Neural progenitor cell (in vitro differentiated cells): ENCODE results near the gene RBFOX2. TPM values are rescaled to one million over a fixed set of nuclear protein-coding genes. Genes with fewer than 3 reads are reported as not detected.

Experiments
- DNase-seq: peaks from one replicate; pipeline ENCODE4 v3.0.0-alpha.2; 2016; ENCODE audit warnings: low spot score
- H2AFZ ChIP-seq: fragments of 200-600 bp; sonication (generic); replicated peaks from 2 replicates; pipeline ENCODE4 v1.6.1; 2016; ENCODE audit warnings: antibody characterized with exemption
- H3F3A ChIP-seq: fragments of 200-600 bp; sonication (generic); 2 replicates; pipeline ENCODE4 v1.6.1; 2016; ENCODE audit warnings: antibody characterized with exemption, low read depth
- H3K27ac ChIP-seq: fragments of 200-600 bp; sonication (generic); 2 replicates; pipeline ENCODE4 v1.5.1; 2016; ENCODE audit warnings: mild to moderate bottlenecking
- H3K27me3 ChIP-seq: fragments of 200-600 bp; sonication (generic); 2 replicates; pipeline ENCODE4 v1.6.1; 2016; ENCODE audit warnings: mild to moderate bottlenecking, moderate library complexity
- H3K36me3 ChIP-seq: fragments of 200-600 bp; sonication (generic); 2 replicates; pipeline ENCODE4 v1.5.1; 2016
- H3K4me1 ChIP-seq: fragments of 200-600 bp; sonication (generic); 2 replicates; pipeline ENCODE4 v1.6.1; 2016; ENCODE audit warnings: mixed run types
- H3K4me2 ChIP-seq: fragments of 200-600 bp; sonication (generic); 2 replicates; pipeline ENCODE4 v1.6.1; 2016
- H3K4me3 ChIP-seq: fragments of 200-600 bp; sonication (generic); 2 replicates; pipeline ENCODE4 v1.5.1; 2016
- H3K79me2 ChIP-seq: fragments of 200-600 bp; sonication (generic); 2 replicates; pipeline ENCODE4 v1.6.1; 2016; ENCODE audit warnings: low read depth
- H3K9ac ChIP-seq: fragments of 200-600 bp; sonication (generic); 2 replicates; pipeline ENCODE4 v1.6.1; 2016
- H3K9me3 ChIP-seq: fragments of 200-600 bp; sonication (generic); 2 replicates; pipeline ENCODE4 v1.5.1; 2016; ENCODE audit warnings: low read depth
- H4K20me1 ChIP-seq: fragments of 200-600 bp; sonication (generic); 2 replicates; pipeline ENCODE4 v1.6.1; 2016; ENCODE audit warnings: low read depth
- H3K27ac Mint-ChIP-seq: 3 replicates; pipeline ENCODE4 v1.8.0; 2021; ENCODE audit warnings: mixed read lengths
- H3K27me3 Mint-ChIP-seq: 2 replicates; pipeline ENCODE4 v1.8.0; 2022; ENCODE audit warnings: low read depth, mild to moderate bottlenecking, inconsistent platforms, moderate library complexity, mixed read lengths; ENCODE audit not compliant: insufficient read depth
- H3K36me3 Mint-ChIP-seq: 3 replicates; pipeline ENCODE4 v1.8.0; 2021; ENCODE audit warnings: mixed read lengths
- H3K4me1 Mint-ChIP-seq: 3 replicates; pipeline ENCODE4 v1.8.0; 2021; ENCODE audit warnings: mixed read lengths
- H3K4me3 Mint-ChIP-seq: 3 replicates; pipeline ENCODE4 v1.8.0; 2021; ENCODE audit warnings: mild to moderate bottlenecking, moderate library complexity, mixed read lengths
- H3K9me3 Mint-ChIP-seq: 3 replicates; pipeline ENCODE4 v1.8.0; 2020; ENCODE audit warnings: mixed read lengths
- CTCF ChIP-seq: fragments of 200-600 bp; sonication (generic); IDR thresholded peaks from 2 replicates; pipeline ENCODE4 v1.5.1; 2017; ENCODE audit warnings: antibody characterized with exemption, mild to moderate bottlenecking
- EZH2 ChIP-seq: fragments of 200-600 bp; sonication (generic); IDR thresholded peaks from 2 replicates; pipeline ENCODE4 v1.6.1; 2017; ENCODE audit warnings: antibody characterized with exemption, mild to moderate bottlenecking, moderate library complexity
- EZH2phosphoT487 ChIP-seq: fragments of 200-600 bp; sonication (generic); IDR thresholded peaks from 2 replicates; pipeline ENCODE4 v1.6.1; 2017; ENCODE audit warnings: antibody characterized with exemption
- total RNA-seq: library from RNA; depleted of rRNA; stranded (reverse); fragments of >200 nt; gene quantifications from 2 replicates; pipeline ENCODE4 v1.2.3, GENCODE V29; 2015; ENCODE audit warnings: low replicate concordance

The RBFOX2 gene
- total RNA-seq, 1 donor from 2014 or later = 163 TPM

GRCh38 chr22:35784633-35785032 is 244.0 kb downstream of the RBFOX2 start:
- Mint-ChIP-seq H3K4me3 (no peak overlapping the region), H3K9me3 (no peaks in the 10 kb centered on the region), H3K27ac (no peak overlapping the region), H3K27me3 (peaks cover 4% of the 10 kb centered on the region), H3K36me3 (peaks cover 18% of the 10 kb centered on the region), H3K4me1 (peaks cover 18% of the 10 kb centered on the region)
- Histone ChIP-seq H3K9me3 (no peaks in the 10 kb centered on the region), H3K79me2 (peaks cover 53% of the 10 kb centered on the region), H3K36me3 (no peaks in the 10 kb centered on the region), H3K27me3 (no peaks in the 10 kb centered on the region), H3F3A (no peaks in the 10 kb centered on the region), H3K4me2 (no peak overlapping the region), H4K20me1 (peaks cover 39% of the 10 kb centered on the region), H3K27ac (no peak overlapping the region), H3K4me3 (no peak overlapping the region), H2AFZ (no peak overlapping the region), H3K9ac (no peak overlapping the region), H3K4me1 (no peaks in the 10 kb centered on the region)
- DNase-seq = no peak
- no peak for TF ChIP-seq CTCF
- no peak for TF ChIP-seq EZH2
- no peak for TF ChIP-seq EZH2phosphoT487

- no peaks in the 10 kb centered on the region for H3K27me3 ChIP-seq
- H3K4me1 Mint-ChIP-seq = peaks cover 18% of the 10 kb centered on the region
- peaks cover 4% of the 10 kb centered on the region for H3K27me3 Mint-ChIP-seq
- no peak overlapping the region for H3K4me3 ChIP-seq
- TF ChIP-seq EZH2 = no peak
- TF ChIP-seq EZH2phosphoT487 = no peak
- TF ChIP-seq CTCF = no peak
- H3K9me3 ChIP-seq = no peaks in the 10 kb centered on the region
- H2AFZ ChIP-seq = no peak overlapping the region
- H3K4me1 ChIP-seq = no peaks in the 10 kb centered on the region
- H3K4me2 ChIP-seq = no peak overlapping the region
- DNase-seq = no peak
- H4K20me1 ChIP-seq = peaks cover 39% of the 10 kb centered on the region
- no peak overlapping the region for H3K27ac ChIP-seq
- peaks cover 19% of the 10 kb centered on the region for H3K36me3 Mint-ChIP-seq
- peak overlapping the region; percentile 10 for H3K27ac Mint-ChIP-seq
- no peaks in the 10 kb centered on the region for H3K9me3 Mint-ChIP-seq
- no peak overlapping the region for H3K9ac ChIP-seq
- H3K79me2 ChIP-seq = peaks cover 53% of the 10 kb centered on the region
- no peaks in the 10 kb centered on the region for H3K36me3 ChIP-seq
- H3K4me3 Mint-ChIP-seq = no peak overlapping the region
- no peaks in the 10 kb centered on the region for H3F3A ChIP-seq
Measured at GRCh38 chr22:35783943-35784614, 244.5 kb downstream of the RBFOX2 start.

- Histone ChIP-seq H3K9me3 (no peaks in the 10 kb centered on the region), H3K27me3 (no peaks in the 10 kb centered on the region), H3K36me3 (no peaks in the 10 kb centered on the region), H3K79me2 (peaks cover 47% of the 10 kb centered on the region), H3K4me3 (no peak overlapping the region), H3K4me1 (no peaks in the 10 kb centered on the region), H3K9ac (no peak overlapping the region), H3F3A (no peaks in the 10 kb centered on the region), H4K20me1 (peaks cover 39% of the 10 kb centered on the region), H2AFZ (no peak overlapping the region), H3K4me2 (no peak overlapping the region), H3K27ac (no peak overlapping the region)
- Mint-ChIP-seq H3K27ac (no peak overlapping the region), H3K36me3 (peaks cover 14% of the 10 kb centered on the region), H3K4me1 (peaks cover 18% of the 10 kb centered on the region), H3K4me3 (no peak overlapping the region), H3K27me3 (peaks cover 4% of the 10 kb centered on the region), H3K9me3 (no peaks in the 10 kb centered on the region)
- TF ChIP-seq EZH2phosphoT487 (no peak), CTCF (no peak), EZH2 (no peak)
- DNase-seq = no peak
Measured at GRCh38 chr22:35782504-35782903, 246.1 kb downstream of the RBFOX2 start.
